ENCODE data around the gene NT5DC3. TPM values are rescaled to one million over a fixed set of nuclear protein-coding genes. Genes with fewer than 3 reads are reported as not detected.

Gene NT5DC3
- total RNA-seq, 2 donors from 2014 or later: 24.2 to 28.3 TPM

GRCh38 chr12:103820881-103821489 lies 20.0 kb downstream of the NT5DC3 start:
- H3K4me1 Mint-ChIP-seq: peaks cover 19% of the 10 kb centered on the region
- H3K9ac ChIP-seq (ENCODE audit: extremely low read depth, low read length, poor library complexity, severe bottlenecking): no peak overlapping the region
- peaks cover 16% of the 10 kb centered on the region for H3K9me3 ChIP-seq (ENCODE audit: control insufficient read depth, low read length)
- H3K27me3 Mint-ChIP-seq (ENCODE audit: insufficient read depth): no peaks in the 10 kb centered on the region
- H3K27ac ChIP-seq (ENCODE audit: low read depth, low read length): no peak overlapping the region
- H3K4me3 ChIP-seq (ENCODE audit: low read length): peak overlapping the region; percentile 49
- no peak for DNase-seq
- no peak overlapping the region for H3K4me3 Mint-ChIP-seq
- peaks cover 21% of the 10 kb centered on the region for H3K36me3 Mint-ChIP-seq (ENCODE audit: low read depth)
- no peaks in the 10 kb centered on the region for H3K27me3 ChIP-seq (ENCODE audit: control insufficient read depth, insufficient read depth, low read length, poor library complexity, severe bottlenecking)
- H3K27ac Mint-ChIP-seq: peak overlapping the region; percentile 21
- H3K36me3 ChIP-seq (ENCODE audit: control insufficient read depth, insufficient read depth, low read length): peaks cover 31% of the 10 kb centered on the region
- no peak for TF ChIP-seq CTCF (conservative IDR thresholded peaks at IDR 0.05)
- peaks cover 10% of the 10 kb centered on the region for H3K4me1 ChIP-seq (ENCODE audit: control insufficient read depth, insufficient read depth, low read length)
- peaks cover 7% of the 10 kb centered on the region for H3K9me3 Mint-ChIP-seq
- 95% methylated on average over 2 to 3 of the region's 3 CpGs for WGBS, 2 experiments (ENCODE audit: insufficient coverage in 1 of 2, insufficient read length in 1 of 2)

GRCh38 chr12:103820361-103820760 lies 20.7 kb downstream of the NT5DC3 start:
- no peak overlapping the region for H3K27ac ChIP-seq (ENCODE audit: low read depth, low read length)
- no peak overlapping the region for H3K9ac ChIP-seq (ENCODE audit: extremely low read depth, low read length, poor library complexity, severe bottlenecking)
- H3K9me3 ChIP-seq (ENCODE audit: control insufficient read depth, low read length): peaks cover 16% of the 10 kb centered on the region
- Mint-ChIP-seq H3K27me3 (ENCODE audit: insufficient read depth) (no peaks in the 10 kb centered on the region), H3K27ac (no peak overlapping the region), H3K4me1 (peaks cover 17% of the 10 kb centered on the region), H3K4me3 (no peak overlapping the region), H3K36me3 (ENCODE audit: low read depth) (peaks cover 21% of the 10 kb centered on the region), H3K9me3 (peaks cover 7% of the 10 kb centered on the region)
- TF ChIP-seq CTCF (conservative IDR thresholded peaks at IDR 0.05): no peak
- H3K4me1 ChIP-seq (ENCODE audit: control insufficient read depth, insufficient read depth, low read length): peaks cover 10% of the 10 kb centered on the region
- no peaks in the 10 kb centered on the region for H3K27me3 ChIP-seq (ENCODE audit: control insufficient read depth, insufficient read depth, low read length, poor library complexity, severe bottlenecking)
- H3K36me3 ChIP-seq (ENCODE audit: control insufficient read depth, insufficient read depth, low read length): peaks cover 31% of the 10 kb centered on the region
- H3K4me3 ChIP-seq (ENCODE audit: low read length): no peak overlapping the region
- no peak for DNase-seq

- H3K27me3 ChIP-seq (ENCODE audit: control insufficient read depth, insufficient read depth, low read length, poor library complexity, severe bottlenecking): no peaks in the 10 kb centered on the region
- H3K9ac ChIP-seq (ENCODE audit: extremely low read depth, low read length, poor library complexity, severe bottlenecking): no peak overlapping the region
- H3K27me3 Mint-ChIP-seq (ENCODE audit: insufficient read depth): no peaks in the 10 kb centered on the region
- peaks cover 14% of the 10 kb centered on the region for H3K4me1 Mint-ChIP-seq
- peaks cover 16% of the 10 kb centered on the region for H3K9me3 ChIP-seq (ENCODE audit: control insufficient read depth, low read length)
- H3K4me3 Mint-ChIP-seq: no peak overlapping the region
- no peak overlapping the region for H3K4me3 ChIP-seq (ENCODE audit: low read length)
- peaks cover 21% of the 10 kb centered on the region for H3K36me3 Mint-ChIP-seq (ENCODE audit: low read depth)
- H3K27ac Mint-ChIP-seq: no peak overlapping the region
- DNase-seq: no peak
- 93% methylated on average over 2 of the region's 2 CpGs for WGBS, 2 experiments (ENCODE audit: insufficient coverage in 1 of 2, insufficient read length in 1 of 2)
- peaks cover 8% of the 10 kb centered on the region for H3K4me1 ChIP-seq (ENCODE audit: control insufficient read depth, insufficient read depth, low read length)
- H3K36me3 ChIP-seq (ENCODE audit: control insufficient read depth, insufficient read depth, low read length): peaks cover 31% of the 10 kb centered on the region
- no peak overlapping the region for H3K27ac ChIP-seq (ENCODE audit: low read depth, low read length)
- TF ChIP-seq CTCF (conservative IDR thresholded peaks at IDR 0.05): no peak
- peaks cover 7% of the 10 kb centered on the region for H3K9me3 Mint-ChIP-seq
Observed at GRCh38 chr12:103819892-103820291, 21.1 kb downstream of the NT5DC3 start.

All from endodermal cell (in vitro differentiated cells).